Neural crest cell (in vitro differentiated cells): ENCODE measurements around the gene EVI5. TPM values are rescaled to one million over a fixed set of nuclear protein-coding genes. Genes with fewer than 3 reads are reported as not detected.

ENCODE experiments used
- DNase-seq: peaks from one replicate; pipeline ENCODE4 v3.0.0; 2021; ENCODE audit warnings: low read depth, mixed read lengths, low spot score
- H3K27ac Mint-ChIP-seq: one replicate; pipeline ENCODE4 v1.8.0; 2021; ENCODE audit warnings: mild to moderate bottlenecking, mixed read lengths; ENCODE audit not compliant: unreplicated experiment
- H3K27me3 Mint-ChIP-seq: 2 replicates; pipeline ENCODE4 v1.8.0; 2021; ENCODE audit warnings: low read depth, mild to moderate bottlenecking, mixed read lengths
- H3K36me3 Mint-ChIP-seq: 2 replicates; pipeline ENCODE4 v1.8.0; 2021; ENCODE audit warnings: low read depth, mild to moderate bottlenecking, mixed read lengths
- H3K4me1 Mint-ChIP-seq: 2 replicates; pipeline ENCODE4 v1.8.0; 2021; ENCODE audit warnings: mixed read lengths
- H3K4me3 Mint-ChIP-seq: one replicate; pipeline ENCODE4 v1.8.0; 2021; ENCODE audit warnings: mild to moderate bottlenecking, mixed read lengths
- H3K9me3 Mint-ChIP-seq: 2 replicates; pipeline ENCODE4 v1.8.0; 2021; ENCODE audit warnings: mixed read lengths
- CTCF ChIP-seq: fragments of 200-600 bp; sonication (generic); conservative IDR thresholded peaks from 2 replicates; pipeline ENCODE4 v1.5.0; 2021; ENCODE audit warnings: antibody characterized with exemption, mild to moderate bottlenecking
- total RNA-seq: library from RNA; stranded (reverse); gene quantifications from 2 replicates; pipeline ENCODE4 v1.2.1, GENCODE V29; 2021

EVI5 gene
- total RNA-seq, 1 donor from 2014 or later, result 24.7 TPM

DNA sequence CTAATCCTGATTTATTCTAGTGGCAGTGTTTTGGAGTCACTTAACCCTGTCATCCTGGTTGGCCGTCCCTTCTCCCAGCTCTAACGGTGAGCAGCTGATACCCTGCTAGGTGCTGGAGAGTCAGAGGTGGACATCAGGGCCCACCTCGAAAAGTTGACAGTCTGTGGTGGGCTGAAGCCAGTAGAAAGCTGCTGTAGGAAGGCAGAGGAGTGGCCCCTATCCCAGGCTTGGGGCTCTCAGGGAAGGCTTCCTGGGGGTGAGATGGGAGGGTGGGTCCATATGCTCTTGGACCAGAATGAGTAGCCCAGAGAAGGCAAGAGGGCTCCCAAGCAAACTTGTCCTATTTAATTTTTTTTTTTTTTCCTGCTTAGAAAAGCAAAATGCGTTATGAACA is 46.5 kb upstream of the EVI5 start:
- no peaks in the 10 kb centered on the region for H3K9me3 Mint-ChIP-seq
- H3K4me3 Mint-ChIP-seq, result peak overlapping the region; percentile 98
- no peak for DNase-seq
- peaks cover 39% of the 10 kb centered on the region for H3K4me1 Mint-ChIP-seq
- TF ChIP-seq CTCF, result no peak
- H3K27me3 Mint-ChIP-seq, result no peaks in the 10 kb centered on the region
- H3K27ac Mint-ChIP-seq, result no peak overlapping the region
- peaks cover 30% of the 10 kb centered on the region for H3K36me3 Mint-ChIP-seq

- Mint-ChIP-seq H3K27ac (no peak overlapping the region), H3K4me3 (no peak overlapping the region), H3K27me3 (no peaks in the 10 kb centered on the region), H3K36me3 (no peaks in the 10 kb centered on the region), H3K4me1 (peaks cover 5% of the 10 kb centered on the region), H3K9me3 (no peaks in the 10 kb centered on the region)
- TF ChIP-seq CTCF, result no peak
- DNase-seq, result no peak
These were observed 41.9 kb upstream of the EVI5 start for GRCh38 chr1:92826792-92827191.

- Mint-ChIP-seq H3K27ac (no peak overlapping the region), H3K9me3 (no peaks in the 10 kb centered on the region), H3K27me3 (no peaks in the 10 kb centered on the region), H3K36me3 (no peaks in the 10 kb centered on the region), H3K4me3 (no peak overlapping the region), H3K4me1 (peaks cover 5% of the 10 kb centered on the region)
- no peak for DNase-seq
- no peak for TF ChIP-seq CTCF
These were observed 38.0 kb upstream of the EVI5 start for GRCh38 chr1:92822879-92823278.

GRCh38 chr1:92820551-92820950 is 35.6 kb upstream of the EVI5 start:
- no peak overlapping the region for H3K27ac Mint-ChIP-seq
- no peak overlapping the region for H3K4me3 Mint-ChIP-seq
- peaks cover 5% of the 10 kb centered on the region for H3K4me1 Mint-ChIP-seq
- DNase-seq, result no peak
- TF ChIP-seq CTCF, result no peak
- no peaks in the 10 kb centered on the region for H3K27me3 Mint-ChIP-seq
- H3K9me3 Mint-ChIP-seq, result no peaks in the 10 kb centered on the region
- no peaks in the 10 kb centered on the region for H3K36me3 Mint-ChIP-seq

DNA sequence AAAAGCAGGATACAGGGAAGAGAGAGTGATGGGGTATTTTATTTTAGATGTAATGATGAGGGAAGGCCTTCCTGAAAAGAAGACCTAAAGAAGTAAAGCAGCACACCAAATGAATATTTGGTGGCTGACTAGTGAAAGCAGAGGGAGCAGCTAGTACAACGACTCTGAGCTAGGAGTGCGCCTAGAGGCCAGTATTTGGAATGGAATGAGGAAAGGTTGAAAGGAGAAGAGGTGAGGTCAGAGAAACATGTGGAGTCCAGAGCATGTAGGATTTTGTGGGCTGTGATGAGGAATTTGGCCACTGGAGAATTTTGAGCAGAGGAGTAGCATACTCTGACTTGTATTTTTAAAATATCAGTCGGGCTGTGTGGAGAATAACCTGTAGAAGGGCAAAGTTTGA is 35.1 kb upstream of the EVI5 start:
- no peak overlapping the region for H3K4me3 Mint-ChIP-seq
- peaks cover 5% of the 10 kb centered on the region for H3K4me1 Mint-ChIP-seq
- H3K36me3 Mint-ChIP-seq, result no peaks in the 10 kb centered on the region
- no peak for DNase-seq
- no peaks in the 10 kb centered on the region for H3K27me3 Mint-ChIP-seq
- no peak for TF ChIP-seq CTCF
- H3K27ac Mint-ChIP-seq, result no peak overlapping the region
- H3K9me3 Mint-ChIP-seq, result no peaks in the 10 kb centered on the region
